ENCODE results near the gene GALNT4. TPM values are rescaled to one million over a fixed set of nuclear protein-coding genes. Genes with fewer than 3 reads are reported as not detected.

Gene GALNT4
- total RNA-seq, 1 experiment from 2014 or later = 4.7 TPM

- Histone ChIP-seq H3K27me3 (no peaks in the 10 kb centered on the region), H3K27ac (no peak overlapping the region), H3K4me3 (no peak overlapping the region), H3K36me3 (no peaks in the 10 kb centered on the region; the same call in 1 of the 2 replicates), H3K9me3 (replicated peaks) (no peaks in the 10 kb centered on the region), H3K4me1 (no peaks in the 10 kb centered on the region)
- no peak for DNase-seq
Measured at GRCh38 chr12:89493670-89494302, 30.8 kb downstream of the GALNT4 start.

- Histone ChIP-seq H3K36me3 (peaks cover 3% of the 10 kb centered on the region; the same call in 1 of the 2 replicates), H3K4me3 (no peak overlapping the region), H3K4me1 (no peaks in the 10 kb centered on the region), H3K27ac (no peak overlapping the region), H3K27me3 (no peaks in the 10 kb centered on the region), H3K9me3 (replicated peaks) (no peaks in the 10 kb centered on the region)
- no peak for DNase-seq
Measured at GRCh38 chr12:89492883-89493282, 31.7 kb downstream of the GALNT4 start.

- no peak for DNase-seq
- Histone ChIP-seq H3K4me3 (no peak overlapping the region), H3K9me3 (replicated peaks) (no peaks in the 10 kb centered on the region), H3K36me3 (peaks cover 4% of the 10 kb centered on the region; the same call in 1 of the 2 replicates), H3K4me1 (no peaks in the 10 kb centered on the region), H3K27ac (no peak overlapping the region), H3K27me3 (no peaks in the 10 kb centered on the region)
Measured at GRCh38 chr12:89490922-89491321, 33.7 kb downstream of the GALNT4 start.

- Histone ChIP-seq H3K27me3 (no peaks in the 10 kb centered on the region), H3K4me3 (no peak overlapping the region), H3K27ac (no peak overlapping the region), H3K4me1 (no peaks in the 10 kb centered on the region), H3K9me3 (replicated peaks) (no peaks in the 10 kb centered on the region), H3K36me3 (peaks cover 4% of the 10 kb centered on the region; the same call in 1 of the 2 replicates)
- no peak for DNase-seq
Measured at GRCh38 chr12:89486264-89486663, 38.3 kb downstream of the GALNT4 start.

GRCh38 chr12:89484470-89484869 is 40.1 kb downstream of the GALNT4 start:
- Histone ChIP-seq H3K27ac (no peak overlapping the region), H3K4me3 (no peak overlapping the region), H3K4me1 (no peaks in the 10 kb centered on the region), H3K36me3 (peaks cover 4% of the 10 kb centered on the region; the same call in 1 of the 2 replicates), H3K9me3 (replicated peaks) (no peaks in the 10 kb centered on the region), H3K27me3 (no peaks in the 10 kb centered on the region)
- no peak for DNase-seq

- Histone ChIP-seq H3K36me3 (no peaks in the 10 kb centered on the region), H3K27me3 (no peaks in the 10 kb centered on the region), H3K9me3 (replicated peaks) (no peaks in the 10 kb centered on the region), H3K4me1 (no peaks in the 10 kb centered on the region), H3K27ac (no peak overlapping the region), H3K4me3 (no peak overlapping the region)
- DNase-seq = no peak
Measured at GRCh38 chr12:89481213-89481914, 43.2 kb downstream of the GALNT4 start.

GRCh38 chr12:89479982-89480381 is 44.6 kb downstream of the GALNT4 start:
- no peak overlapping the region for H3K4me3 ChIP-seq
- no peaks in the 10 kb centered on the region for H3K4me1 ChIP-seq
- H3K36me3 ChIP-seq = no peaks in the 10 kb centered on the region
- no peaks in the 10 kb centered on the region for H3K27me3 ChIP-seq
- DNase-seq = no peak
- H3K9me3 ChIP-seq (replicated peaks) = no peaks in the 10 kb centered on the region
- no peak overlapping the region for H3K27ac ChIP-seq

- Histone ChIP-seq H3K4me3 (no peak overlapping the region), H3K27ac (no peak overlapping the region), H3K4me1 (no peaks in the 10 kb centered on the region), H3K27me3 (no peaks in the 10 kb centered on the region), H3K36me3 (no peaks in the 10 kb centered on the region), H3K9me3 (replicated peaks) (no peaks in the 10 kb centered on the region)
- no peak for DNase-seq
Measured at GRCh38 chr12:89477633-89478279, 46.8 kb downstream of the GALNT4 start.

- no peak for DNase-seq
Measured at GRCh38 chr12:89476904-89477595, 47.5 kb downstream of the GALNT4 start.

GRCh38 chr12:89476232-89476631 is 48.4 kb downstream of the GALNT4 start:
- no peaks in the 10 kb centered on the region for H3K4me1 ChIP-seq
- no peak overlapping the region for H3K4me3 ChIP-seq
- H3K36me3 ChIP-seq = no peaks in the 10 kb centered on the region
- H3K9me3 ChIP-seq (replicated peaks) = no peaks in the 10 kb centered on the region
- no peak for DNase-seq
- H3K27ac ChIP-seq = no peak overlapping the region
- H3K27me3 ChIP-seq = no peaks in the 10 kb centered on the region

More at GRCh38 chr12:89476904-89477595, 47.5 kb downstream of the GALNT4 start:
- Histone ChIP-seq H3K36me3 (no peaks in the 10 kb centered on the region), H3K4me3 (no peak overlapping the region), H3K27me3 (no peaks in the 10 kb centered on the region), H3K4me1 (no peaks in the 10 kb centered on the region), H3K9me3 (replicated peaks) (no peaks in the 10 kb centered on the region), H3K27ac (no peak overlapping the region)

- DNase-seq = no peak
- Histone ChIP-seq H3K4me1 (no peaks in the 10 kb centered on the region), H3K4me3 (no peak overlapping the region)
Measured at GRCh38 chr12:89475203-89475990, 49.2 kb downstream of the GALNT4 start.

GRCh38 chr12:89474615-89475014 is 50.0 kb downstream of the GALNT4 start:
- no peaks in the 10 kb centered on the region for H3K27me3 ChIP-seq
- H3K27ac ChIP-seq = no peak overlapping the region
- DNase-seq = no peak
- no peaks in the 10 kb centered on the region for H3K36me3 ChIP-seq
- no peak overlapping the region for H3K4me3 ChIP-seq
- H3K4me1 ChIP-seq = no peaks in the 10 kb centered on the region
- no peaks in the 10 kb centered on the region for H3K9me3 ChIP-seq (replicated peaks)

More at GRCh38 chr12:89475203-89475990, 49.2 kb downstream of the GALNT4 start:
- Histone ChIP-seq H3K9me3 (replicated peaks) (no peaks in the 10 kb centered on the region), H3K27ac (no peak overlapping the region), H3K27me3 (no peaks in the 10 kb centered on the region), H3K36me3 (no peaks in the 10 kb centered on the region)
